WERI-Rb-1 (cell line): ENCODE results near the gene KLK13.

Experiments used
- DNase-seq: peaks from one replicate; pipeline ENCODE4 v3.0.0-alpha.2; 2020
- H3K27ac ChIP-seq: fragments of 250-450 bp; sonication (Bioruptor Pico); 2 replicates; pipeline ENCODE4 v1.5.1; 2020; ENCODE audit warnings: mild to moderate bottlenecking, moderate library complexity
- H3K27me3 ChIP-seq: fragments of 250-450 bp; sonication (Bioruptor Pico); 2 replicates; pipeline ENCODE4 v1.5.1; 2021; ENCODE audit warnings: mild to moderate bottlenecking, low read depth, moderate library complexity; ENCODE audit not compliant: insufficient read depth, severe bottlenecking
- H3K36me3 ChIP-seq: fragments of 250-450 bp; sonication (Bioruptor Pico); 2 replicates; pipeline ENCODE4 v1.5.1; 2020; ENCODE audit warnings: mild to moderate bottlenecking, moderate library complexity
- H3K4me3 ChIP-seq: 2 replicates; pipeline ENCODE4 v1.5.1; 2011; ENCODE audit warnings: low read depth, mild to moderate bottlenecking, control low read depth, low read length
- H3K9me3 ChIP-seq: fragments of 250-450 bp; sonication (Bioruptor Pico); 2 replicates; pipeline ENCODE4 v1.5.1; 2021; ENCODE audit warnings: mild to moderate bottlenecking, moderate library complexity; ENCODE audit not compliant: severe bottlenecking
- TF ChIP-seq, protein P1 (sequence below): IDR thresholded peaks from 2 replicates; pipeline ENCODE4 v1.5.1; 2011; ENCODE audit warnings: low read depth, mild to moderate bottlenecking, control low read depth, inconsistent platforms, low read length

KLK13 gene

DNA sequence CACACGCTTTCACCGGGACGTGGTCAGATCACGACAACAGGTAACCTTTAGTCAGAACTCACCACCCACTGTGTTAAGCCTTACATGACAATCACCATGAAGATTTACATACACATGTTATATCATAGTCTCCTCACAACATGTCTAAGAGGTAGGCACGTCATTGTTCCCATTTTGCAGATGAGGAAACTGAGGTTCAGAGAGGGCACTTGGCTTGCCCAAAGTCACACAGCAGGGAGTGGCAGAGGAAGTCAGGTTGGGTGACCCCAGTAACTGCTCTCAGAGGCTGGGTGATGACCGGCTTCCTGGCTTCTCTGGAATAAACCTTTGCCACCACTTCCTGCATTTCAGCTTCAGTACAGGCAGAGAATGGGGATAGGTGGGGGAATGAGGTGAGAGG is 50.6 kb downstream of the KLK13 start:
- Histone ChIP-seq H3K27me3 (peaks cover 97% of the 10 kb centered on the region), H3K36me3 (no peaks in the 10 kb centered on the region), H3K27ac (no peak overlapping the region), H3K4me3 (no peak overlapping the region), H3K9me3 (no peaks in the 10 kb centered on the region)
- no peak for DNase-seq
- TF ChIP-seq, protein P1, sequence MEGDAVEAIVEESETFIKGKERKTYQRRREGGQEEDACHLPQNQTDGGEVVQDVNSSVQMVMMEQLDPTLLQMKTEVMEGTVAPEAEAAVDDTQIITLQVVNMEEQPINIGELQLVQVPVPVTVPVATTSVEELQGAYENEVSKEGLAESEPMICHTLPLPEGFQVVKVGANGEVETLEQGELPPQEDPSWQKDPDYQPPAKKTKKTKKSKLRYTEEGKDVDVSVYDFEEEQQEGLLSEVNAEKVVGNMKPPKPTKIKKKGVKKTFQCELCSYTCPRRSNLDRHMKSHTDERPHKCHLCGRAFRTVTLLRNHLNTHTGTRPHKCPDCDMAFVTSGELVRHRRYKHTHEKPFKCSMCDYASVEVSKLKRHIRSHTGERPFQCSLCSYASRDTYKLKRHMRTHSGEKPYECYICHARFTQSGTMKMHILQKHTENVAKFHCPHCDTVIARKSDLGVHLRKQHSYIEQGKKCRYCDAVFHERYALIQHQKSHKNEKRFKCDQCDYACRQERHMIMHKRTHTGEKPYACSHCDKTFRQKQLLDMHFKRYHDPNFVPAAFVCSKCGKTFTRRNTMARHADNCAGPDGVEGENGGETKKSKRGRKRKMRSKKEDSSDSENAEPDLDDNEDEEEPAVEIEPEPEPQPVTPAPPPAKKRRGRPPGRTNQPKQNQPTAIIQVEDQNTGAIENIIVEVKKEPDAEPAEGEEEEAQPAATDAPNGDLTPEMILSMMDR = no peak

DNA sequence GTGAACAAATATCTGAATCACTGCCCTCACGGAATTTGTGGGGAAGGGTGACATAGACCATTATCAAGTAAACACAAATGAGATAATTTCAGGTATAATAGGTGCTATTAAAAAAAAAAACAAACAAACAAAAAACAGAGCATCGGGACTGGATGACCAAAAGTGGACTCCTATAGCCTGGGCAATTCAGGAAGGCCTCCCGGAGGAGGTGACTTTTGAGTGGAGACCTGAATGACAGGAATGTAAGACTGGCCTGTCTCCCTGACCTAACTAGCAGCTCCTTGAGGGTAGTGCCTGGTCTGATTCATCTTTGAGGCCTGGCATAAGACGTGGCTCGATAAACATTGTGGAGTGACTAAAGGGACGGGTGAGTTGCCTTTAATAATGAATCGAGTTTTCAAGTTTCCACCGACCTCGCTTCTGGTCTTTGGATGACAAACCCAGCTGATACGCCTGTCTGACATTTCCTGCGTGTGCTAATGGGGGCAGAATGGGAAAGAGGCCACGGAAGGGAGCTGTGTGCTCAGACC is 52.2 kb downstream of the KLK13 start:
- Histone ChIP-seq H3K36me3 (no peaks in the 10 kb centered on the region), H3K27ac (no peak overlapping the region), H3K4me3 (no peak overlapping the region), H3K27me3 (peaks cover 94% of the 10 kb centered on the region), H3K9me3 (no peaks in the 10 kb centered on the region)
- DNase-seq = no peak
- TF ChIP-seq, protein P1 = no peak

DNA sequence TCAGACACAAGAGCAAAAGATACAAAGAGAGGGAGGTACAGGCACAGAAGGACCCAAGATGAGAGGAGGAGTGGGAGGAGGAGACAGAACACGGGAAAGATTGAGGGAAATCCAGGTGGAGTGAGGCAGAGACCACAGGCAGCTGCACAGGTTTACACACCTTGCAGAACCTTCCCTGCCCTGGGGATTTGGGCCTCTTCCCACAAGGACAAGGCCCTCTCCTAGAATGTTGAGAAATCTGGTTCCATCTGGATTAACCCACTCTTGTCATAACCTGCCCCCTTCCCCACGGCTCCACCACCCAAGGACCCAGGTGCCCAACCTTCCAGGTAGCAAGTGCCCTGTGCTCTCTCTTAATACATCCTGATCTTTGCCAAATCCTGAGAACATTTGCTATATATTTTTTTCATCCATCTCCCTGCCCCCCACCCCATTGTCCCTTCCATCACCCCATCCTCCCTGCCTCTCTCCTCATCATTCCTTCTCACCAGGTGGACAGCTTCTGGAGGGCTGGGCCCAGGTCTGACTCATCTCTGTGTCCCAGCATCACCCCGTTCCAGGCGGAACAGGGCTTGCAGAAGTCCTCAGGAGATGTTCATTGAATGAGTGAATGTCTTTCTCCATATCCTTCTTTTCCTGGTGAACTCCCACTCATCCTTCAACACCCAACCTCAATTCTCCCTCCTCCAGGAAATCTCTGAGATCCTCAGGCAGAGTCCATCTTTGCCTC is 54.7 kb downstream of the KLK13 start:
- Histone ChIP-seq H3K4me3 (no peak overlapping the region), H3K36me3 (no peaks in the 10 kb centered on the region), H3K27me3 (peaks cover 94% of the 10 kb centered on the region), H3K27ac (no peak overlapping the region), H3K9me3 (no peaks in the 10 kb centered on the region)
- TF ChIP-seq, protein P1 = no peak
- DNase-seq = no peak

DNA sequence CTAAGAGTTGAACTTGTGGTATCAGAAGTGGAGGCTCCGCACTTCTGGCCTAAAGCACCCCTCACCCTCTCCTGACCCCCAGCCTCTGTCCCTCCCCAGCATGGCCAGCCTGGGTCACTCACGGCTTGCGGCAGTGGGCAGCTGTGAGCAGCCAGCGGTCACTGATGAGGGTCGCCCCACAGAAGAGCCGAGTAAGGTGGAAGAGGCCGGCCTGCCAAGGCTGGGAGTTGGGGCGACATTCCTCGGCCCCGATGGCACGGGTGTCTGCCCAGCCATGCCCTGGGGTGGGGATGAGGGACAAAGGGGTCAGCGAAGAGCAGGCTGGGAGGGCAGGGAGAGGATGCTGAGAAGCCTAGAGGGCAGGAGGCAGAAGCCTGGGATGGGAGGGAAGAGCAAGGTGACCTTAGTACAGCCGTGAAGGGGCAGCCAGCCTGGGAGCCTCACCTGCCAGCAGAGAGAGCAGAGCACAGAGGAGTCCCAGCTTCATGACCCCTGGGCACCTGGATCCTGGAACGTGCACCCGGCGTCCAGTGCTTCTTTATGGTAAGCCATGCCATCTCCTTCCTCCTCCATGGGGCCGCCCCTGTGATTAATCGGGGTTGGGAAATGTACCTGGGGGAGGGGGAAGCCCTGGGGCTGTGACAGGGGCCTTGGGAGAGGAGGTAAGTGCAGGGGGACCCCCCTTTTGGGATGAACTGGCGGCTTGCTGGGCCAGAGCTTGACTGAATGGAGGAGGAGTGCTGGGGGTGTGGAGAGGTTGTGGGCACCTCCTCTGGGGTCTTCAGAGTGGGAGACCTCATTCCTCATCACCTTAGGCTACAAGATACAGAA is 55.6 kb downstream of the KLK13 start:
- Histone ChIP-seq H3K9me3 (no peaks in the 10 kb centered on the region), H3K27me3 (peaks cover 94% of the 10 kb centered on the region), H3K27ac (no peak overlapping the region), H3K4me3 (no peak overlapping the region), H3K36me3 (no peaks in the 10 kb centered on the region)
- DNase-seq = no peak
- TF ChIP-seq, protein P1 = no peak

DNA sequence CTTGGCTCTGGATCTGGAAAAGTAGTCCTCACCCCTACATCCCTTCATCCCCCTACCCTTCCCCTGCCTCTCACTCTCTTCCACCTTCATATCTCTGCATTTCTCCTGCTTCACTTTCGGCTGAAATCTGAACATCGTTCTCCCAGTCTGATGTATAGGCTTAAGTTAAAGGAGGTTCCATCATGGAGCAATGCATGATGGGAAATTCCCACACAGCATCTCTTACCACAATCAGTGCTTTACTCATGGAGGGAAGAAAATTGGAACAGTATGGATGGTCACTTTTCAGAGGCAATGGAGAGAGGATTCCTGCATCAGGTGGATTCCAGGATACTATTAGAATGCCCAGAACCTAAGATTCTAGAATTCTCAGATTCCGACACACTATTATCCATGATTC is 57.4 kb downstream of the KLK13 start:
- TF ChIP-seq, protein P1 = no peak
- Histone ChIP-seq H3K9me3 (no peaks in the 10 kb centered on the region), H3K27me3 (peaks cover 91% of the 10 kb centered on the region), H3K4me3 (no peak overlapping the region), H3K36me3 (no peaks in the 10 kb centered on the region), H3K27ac (no peak overlapping the region)
- DNase-seq = no peak
